GM15510 (cell line): ENCODE results near the gene GNG11.

Experiments used
- POLR2A ChIP-seq: IDR thresholded peaks from 3 replicates; pipeline ENCODE4 v1.6.1; 2011; ENCODE audit warnings: borderline replicate concordance; ENCODE audit not compliant: insufficient read length; ENCODE audit errors: extremely low read depth

The GNG11 gene

GRCh38 chr7:93895859-93896600 is 25.5 kb upstream of the GNG11 start:
- no peak for TF ChIP-seq POLR2A

GRCh38 chr7:93897680-93898079 is 23.9 kb upstream of the GNG11 start:
- no peak for TF ChIP-seq POLR2A

GRCh38 chr7:93902777-93903423 is 18.6 kb upstream of the GNG11 start:
- TF ChIP-seq POLR2A, result no peak

GRCh38 chr7:93906267-93906666 is 15.3 kb upstream of the GNG11 start, which contains the start of gene GNGT1:
GNGT1 (plus strand) TSS chr7:93906567; CDS start chr7:93906747, 180 bp downstream.
- TF ChIP-seq POLR2A, result no peak

GRCh38 chr7:93910076-93910994 is 11.2 kb upstream of the GNG11 start:
- no peak for TF ChIP-seq POLR2A

- TF ChIP-seq POLR2A, result no peak
These were observed 8.3 kb upstream of the GNG11 start for GRCh38 chr7:93913197-93913596.

GRCh38 chr7:93914581-93915066 is 6.9 kb upstream of the GNG11 start:
- no peak for TF ChIP-seq POLR2A

GRCh38 chr7:93920496-93921182 is 896 bp upstream of the GNG11 start:
- TF ChIP-seq POLR2A, result no peak

- TF ChIP-seq POLR2A, result no peak
These were observed 349 bp upstream of the GNG11 start for GRCh38 chr7:93921186-93921585.

- no peak for TF ChIP-seq POLR2A
These were observed 1.8 kb downstream of the GNG11 start for GRCh38 chr7:93923296-93923695.

- TF ChIP-seq POLR2A, result no peak
These were observed 2.4 kb downstream of the GNG11 start for GRCh38 chr7:93923942-93924341.

- TF ChIP-seq POLR2A, result no peak
These were observed 5.3 kb downstream of the GNG11 start for GRCh38 chr7:93926800-93927199.

GRCh38 chr7:93927585-93927984 is 6.0 kb downstream of the GNG11 start:
- TF ChIP-seq POLR2A, result no peak

- no peak for TF ChIP-seq POLR2A
These were observed 10.1 kb downstream of the GNG11 start for GRCh38 chr7:93931655-93932054.
